HG03139 (cell line): ENCODE results near the gene CST1.
A peak's percentile ranks its signal among the peaks of the same experiment; 100 is the strongest.
"Not testable (repeated sequence)": the region's sequence is repeated elsewhere in the genome, so short reads cannot be mapped to it uniquely, and the experiment has no call there.

Source experiments
- ATAC-seq: cut with Tn5 transposase; IDR thresholded peaks from one replicate; pipeline ENCODE4 v1.9.1; 2021; ENCODE audit not compliant: unreplicated experiment

CST1 gene

GRCh38 chr20:23755131-23755611, 4.4 kb upstream of the CST1 start:
- ATAC-seq, result not testable (repeated sequence)

- no peak for ATAC-seq
These were observed 4.0 kb upstream of the CST1 start for GRCh38 chr20:23754731-23755130.

GRCh38 chr20:23753589-23753988, 2.9 kb upstream of the CST1 start:
- no peak for ATAC-seq

GRCh38 chr20:23753194-23753548, 2.4 kb upstream of the CST1 start:
- no peak for ATAC-seq

GRCh38 chr20:23752481-23753193, 1.9 kb upstream of the CST1 start:
- no peak for ATAC-seq

- ATAC-seq, result no peak
These were observed 1.3 kb upstream of the CST1 start for GRCh38 chr20:23752019-23752418.

- ATAC-seq, result no peak
These were observed 989 bp downstream of the CST1 start for GRCh38 chr20:23749746-23750145.

- not testable (repeated sequence) for ATAC-seq
These were observed 1.8 kb downstream of the CST1 start for GRCh38 chr20:23748975-23749374.

- not testable (repeated sequence) for ATAC-seq
These were observed 3.2 kb downstream of the CST1 start for GRCh38 chr20:23747551-23747950.

- ATAC-seq, result not testable (repeated sequence)
These were observed 3.6 kb downstream of the CST1 start for GRCh38 chr20:23747092-23747491.

GRCh38 chr20:23746321-23746720, 4.4 kb downstream of the CST1 start:
- no peak for ATAC-seq

- ATAC-seq, result no peak
These were observed 5.5 kb downstream of the CST1 start for GRCh38 chr20:23745247-23745646.

GRCh38 chr20:23744817-23745216, 5.9 kb downstream of the CST1 start:
- ATAC-seq, result no peak

- not testable (repeated sequence) for ATAC-seq
These were observed 15.3 kb downstream of the CST1 start for GRCh38 chr20:23735391-23735790.

- not testable (repeated sequence) for ATAC-seq
These were observed 15.8 kb downstream of the CST1 start for GRCh38 chr20:23734949-23735348.

- not testable (repeated sequence) for ATAC-seq
These were observed 16.3 kb downstream of the CST1 start for GRCh38 chr20:23734440-23734839.

GRCh38 chr20:23727016-23727415, 23.7 kb downstream of the CST1 start:
- no peak for ATAC-seq

- ATAC-seq, result no peak
These were observed 25.6 kb downstream of the CST1 start for GRCh38 chr20:23725102-23725501.

GRCh38 chr20:23723659-23724307, 27.0 kb downstream of the CST1 start:
- ATAC-seq, result peak; percentile 76

- not testable (repeated sequence) for ATAC-seq
These were observed 27.9 kb downstream of the CST1 start for GRCh38 chr20:23722851-23723250.

GRCh38 chr20:23721962-23722361, 28.8 kb downstream of the CST1 start:
- ATAC-seq, result no peak

- not testable (repeated sequence) for ATAC-seq
These were observed 31.4 kb downstream of the CST1 start for GRCh38 chr20:23719351-23719750.
